GM12891 (cell line): ENCODE results near the gene GTF3C5.

Source experiments
- DNase-seq: peaks from one replicate; pipeline ENCODE4 v3.0.0; 2011; ENCODE audit warnings: low spot score; ENCODE audit not compliant: insufficient read length
- FAIRE-seq: peaks from 2 replicates; lab custom pipeline; 2011; peaks lifted over from hg19 to GRCh38; lab: Jason Lieb, UNC
- PAX5 ChIP-seq: IDR thresholded peaks from 2 replicates; pipeline ENCODE4 v1.6.1; 2011; ENCODE audit warnings: low read length, moderate library complexity, mild to moderate bottlenecking; ENCODE audit not compliant: insufficient read depth, severe bottlenecking
- POLR2A ChIP-seq: IDR thresholded peaks from 2 replicates; pipeline ENCODE4 v1.6.1; 2011; ENCODE audit warnings: low read depth, low read length, control low read depth
- POLR2AphosphoS5 ChIP-seq: IDR thresholded peaks from 2 replicates; pipeline ENCODE4 v1.6.1; 2011; ENCODE audit warnings: low read depth, low read length, control low read depth
- POU2F2 ChIP-seq: IDR thresholded peaks from 2 replicates; pipeline ENCODE4 v1.6.1; 2011; ENCODE audit warnings: low read depth, mild to moderate bottlenecking, control low read depth, low read length, moderate library complexity
- SPI1 ChIP-seq: IDR thresholded peaks from 2 replicates; pipeline ENCODE4 v1.6.1; 2011; ENCODE audit warnings: low read depth, low read length, control low read depth
- TAF1 ChIP-seq: IDR thresholded peaks from 2 replicates; pipeline ENCODE4 v1.6.1; 2011; ENCODE audit warnings: low read depth, low read length, control low read depth

GTF3C5 gene

DNA sequence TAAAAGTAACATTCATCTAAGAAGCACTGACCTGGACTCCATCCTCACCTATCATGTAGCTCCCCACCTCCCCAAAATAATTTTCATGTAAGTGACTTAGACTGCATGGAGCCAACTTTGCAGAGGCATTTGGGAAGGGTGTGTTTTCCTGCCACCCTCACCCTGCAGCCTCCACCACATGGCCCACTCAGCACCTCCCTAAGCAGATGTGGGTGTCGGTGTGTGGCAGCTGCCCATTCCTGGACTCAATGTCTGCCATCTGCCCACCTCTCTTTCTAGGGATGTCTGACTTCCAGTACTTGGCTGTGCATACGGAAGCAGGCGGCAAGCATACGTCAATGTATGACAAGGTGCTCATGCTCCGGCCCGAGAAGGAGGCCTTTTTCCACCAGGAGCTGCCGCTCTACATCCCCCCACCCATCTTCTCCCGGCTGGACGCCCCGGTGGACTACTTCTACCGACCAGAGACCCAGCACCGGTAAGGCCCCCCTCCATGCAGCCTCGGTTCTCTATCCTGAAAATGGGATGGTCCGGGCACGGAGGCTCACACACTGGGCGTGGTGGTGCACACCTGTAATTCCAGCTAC lies 12.7 kb downstream of the GTF3C5 start:
- FAIRE-seq (no peak), DNase-seq (no peak)
- TF ChIP-seq SPI1 = no peak
- TF ChIP-seq POLR2AphosphoS5 = no peak
- no peak for TF ChIP-seq POLR2A
- TF ChIP-seq POU2F2 = no peak
- TF ChIP-seq TAF1 = no peak
- no peak for TF ChIP-seq PAX5

DNA sequence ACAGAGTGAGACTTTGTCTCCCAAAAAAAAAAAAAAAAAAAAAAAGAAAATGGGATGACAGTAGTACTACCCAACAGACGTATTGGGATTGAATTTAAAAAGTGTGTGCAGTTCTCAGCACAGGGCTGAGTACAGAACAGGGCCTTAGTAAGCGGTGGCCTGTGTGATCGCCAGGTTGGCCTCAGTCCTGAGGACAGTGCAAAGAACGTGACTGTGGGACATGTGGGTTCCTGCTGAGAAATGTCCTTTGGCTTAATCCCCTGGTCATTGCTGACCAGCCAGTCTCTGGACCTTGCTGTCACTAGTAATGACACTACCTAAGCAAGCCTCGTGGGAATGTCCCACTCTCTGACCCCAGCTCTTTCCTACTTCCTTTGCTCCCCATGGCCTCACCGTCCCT lies 13.3 kb downstream of the GTF3C5 start:
- no peak for DNase-seq
- no peak for TF ChIP-seq POLR2A
- TF ChIP-seq TAF1 = no peak
- no peak for TF ChIP-seq SPI1
- no peak for TF ChIP-seq POLR2AphosphoS5
- TF ChIP-seq PAX5 = no peak
- TF ChIP-seq POU2F2 = no peak
- no peak for FAIRE-seq

DNA sequence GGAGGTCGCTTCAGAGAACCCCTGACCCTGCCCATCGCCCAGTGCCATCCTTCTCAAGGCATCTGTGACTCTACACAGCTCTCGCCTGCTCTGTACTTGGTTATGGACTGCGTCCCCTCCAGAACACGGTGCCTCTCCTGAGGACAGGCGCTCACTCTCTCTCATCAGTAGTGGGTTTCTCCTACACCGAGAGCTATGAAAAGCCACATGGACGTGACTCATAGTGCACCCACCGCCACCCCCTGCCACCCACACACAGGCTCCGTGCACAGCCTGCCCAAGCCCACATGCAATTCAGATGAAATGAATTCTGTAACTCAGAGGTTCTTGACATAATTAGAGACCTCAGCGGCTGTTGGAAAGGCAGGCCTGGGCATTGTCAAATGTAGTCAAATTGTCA lies 13.9 kb downstream of the GTF3C5 start:
- TF ChIP-seq TAF1 = no peak
- no peak for TF ChIP-seq POLR2AphosphoS5
- TF ChIP-seq SPI1 = no peak
- TF ChIP-seq POLR2A = no peak
- no peak for TF ChIP-seq PAX5
- TF ChIP-seq POU2F2 = no peak
- no peak for FAIRE-seq
- DNase-seq = no peak

DNA sequence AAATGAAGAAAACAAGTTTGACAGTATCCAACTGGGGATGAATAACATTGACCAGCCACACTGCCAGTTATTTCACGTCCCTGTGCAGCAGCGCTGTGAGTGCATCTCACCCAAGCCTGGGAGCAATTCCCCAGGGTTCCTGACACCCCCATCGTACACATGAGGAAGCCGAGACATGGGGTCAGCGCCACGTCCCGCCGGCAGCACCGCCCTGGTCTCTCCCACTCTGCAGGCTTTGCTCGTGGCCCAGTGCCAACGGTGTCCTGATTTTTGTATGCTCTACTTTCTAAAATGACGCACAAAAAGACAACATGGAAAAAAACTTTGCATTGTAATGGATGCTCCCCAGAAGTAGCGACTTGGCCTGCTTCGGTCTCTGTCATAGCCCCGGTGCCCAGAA lies 14.3 kb downstream of the GTF3C5 start:
- no peak for FAIRE-seq
- no peak for DNase-seq
- TF ChIP-seq TAF1 = no peak
- TF ChIP-seq POLR2A = no peak
- no peak for TF ChIP-seq POU2F2
- no peak for TF ChIP-seq PAX5
- no peak for TF ChIP-seq SPI1
- TF ChIP-seq POLR2AphosphoS5 = no peak

DNA sequence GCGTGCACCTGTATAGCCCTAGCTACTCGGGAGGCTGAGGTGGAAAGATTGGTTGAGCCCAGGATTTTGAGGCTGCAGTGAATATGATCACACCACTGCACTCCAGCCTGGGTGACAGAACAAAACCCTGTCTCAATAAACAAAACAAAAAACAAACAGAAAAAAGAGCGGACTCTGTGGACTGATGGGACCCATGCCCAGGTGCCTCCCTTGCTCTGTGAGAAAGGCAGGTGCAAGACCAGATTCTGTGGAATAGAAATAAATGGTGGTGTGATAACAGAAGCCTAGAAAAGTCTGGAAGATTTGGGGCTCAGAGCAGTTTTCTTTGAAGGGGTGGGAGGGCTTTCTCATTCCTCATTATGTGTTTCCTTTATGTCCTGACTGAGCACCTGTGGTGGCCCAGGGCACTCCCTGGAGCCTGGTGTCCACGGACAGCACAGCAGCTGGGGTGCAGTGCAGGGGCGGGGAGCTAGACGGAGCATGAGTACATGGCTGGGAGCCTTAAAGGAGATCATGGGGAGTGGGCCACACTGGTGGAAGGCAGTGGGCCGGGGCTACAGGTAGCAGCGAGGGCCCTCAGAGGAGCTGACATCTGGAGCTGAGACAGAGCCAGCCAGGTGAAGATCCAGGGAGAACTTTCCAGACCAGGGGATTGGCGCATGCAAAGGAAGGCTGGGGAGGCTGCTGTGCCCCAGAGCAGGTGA lies 15.6 kb downstream of the GTF3C5 start:
- DNase-seq = no peak
- no peak for TF ChIP-seq POU2F2
- no peak for TF ChIP-seq POLR2AphosphoS5
- TF ChIP-seq SPI1 = no peak
- TF ChIP-seq PAX5 = no peak
- TF ChIP-seq TAF1 = no peak
- no peak for TF ChIP-seq POLR2A
- FAIRE-seq = no peak

DNA sequence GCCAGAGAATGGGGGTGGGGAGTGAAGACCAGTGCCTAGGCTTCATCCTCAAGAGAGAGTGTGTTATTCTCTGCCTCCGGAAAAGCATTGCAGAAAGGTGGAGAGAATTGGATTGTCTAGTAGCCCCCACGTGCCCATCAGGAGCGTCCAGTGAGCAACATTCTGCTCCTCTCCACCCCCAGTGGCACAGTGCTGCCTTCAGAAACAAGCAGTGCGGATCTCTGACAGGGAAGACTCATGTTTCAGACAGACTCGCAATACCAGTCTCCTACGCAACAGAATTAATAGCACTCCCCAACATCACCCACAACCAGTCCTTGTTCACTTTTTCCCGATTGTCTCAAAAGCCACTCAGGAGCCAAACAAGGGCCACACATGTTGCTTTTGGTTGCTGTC lies 16.1 kb downstream of the GTF3C5 start:
- FAIRE-seq = no peak
- TF ChIP-seq POU2F2 (no peak), PAX5 (no peak), TAF1 (no peak), POLR2A (no peak), SPI1 (no peak), POLR2AphosphoS5 (no peak)
- DNase-seq = no peak

DNA sequence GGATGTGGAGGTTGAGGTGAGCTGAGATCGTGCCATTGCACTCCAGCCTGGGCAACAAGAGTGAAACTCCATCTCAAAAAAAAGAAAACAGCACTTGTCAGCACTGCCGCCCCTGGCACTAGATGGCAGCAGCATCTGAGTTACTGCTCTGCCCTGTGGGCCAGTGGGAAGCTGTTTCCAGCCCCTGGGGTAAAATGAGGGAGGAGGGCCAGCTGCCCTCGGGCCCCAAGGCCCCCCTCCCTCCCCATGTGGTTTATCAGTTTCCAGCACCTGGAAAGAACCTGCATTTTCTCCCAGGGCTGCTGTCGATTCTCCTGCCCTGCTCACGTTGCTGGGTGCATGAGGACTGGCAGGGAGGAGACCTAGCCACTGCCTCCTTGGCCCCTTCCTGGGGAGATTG lies 17.8 kb downstream of the GTF3C5 start:
- TF ChIP-seq POU2F2 = no peak
- TF ChIP-seq TAF1 = no peak
- TF ChIP-seq SPI1 = no peak
- no peak for TF ChIP-seq PAX5
- TF ChIP-seq POLR2A = no peak
- TF ChIP-seq POLR2AphosphoS5 = no peak
- FAIRE-seq = no peak
- DNase-seq = no peak

DNA sequence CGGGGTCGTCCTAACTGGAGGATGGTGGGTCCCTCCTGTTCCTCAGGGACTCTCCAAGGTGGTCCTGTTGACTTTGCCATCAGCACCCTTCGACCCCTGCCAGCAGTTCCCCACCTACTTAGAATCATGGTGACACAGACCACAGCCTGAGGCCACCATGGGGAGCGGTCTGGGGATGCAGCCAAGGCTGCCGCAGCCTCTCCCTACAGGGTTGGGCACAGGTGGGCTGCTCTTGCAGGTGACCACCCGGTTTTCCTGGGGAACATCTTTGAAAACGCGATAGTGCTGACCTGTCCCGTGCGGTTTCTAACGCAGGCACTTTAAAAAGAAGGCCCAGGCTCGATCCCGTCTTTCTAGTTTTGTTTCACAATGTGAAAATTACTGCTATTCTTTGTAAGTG lies 18.2 kb downstream of the GTF3C5 start:
- DNase-seq (no peak), FAIRE-seq (no peak)
- TF ChIP-seq POLR2AphosphoS5 (no peak), TAF1 (no peak), POU2F2 (no peak), SPI1 (no peak), PAX5 (no peak), POLR2A (no peak)

DNA sequence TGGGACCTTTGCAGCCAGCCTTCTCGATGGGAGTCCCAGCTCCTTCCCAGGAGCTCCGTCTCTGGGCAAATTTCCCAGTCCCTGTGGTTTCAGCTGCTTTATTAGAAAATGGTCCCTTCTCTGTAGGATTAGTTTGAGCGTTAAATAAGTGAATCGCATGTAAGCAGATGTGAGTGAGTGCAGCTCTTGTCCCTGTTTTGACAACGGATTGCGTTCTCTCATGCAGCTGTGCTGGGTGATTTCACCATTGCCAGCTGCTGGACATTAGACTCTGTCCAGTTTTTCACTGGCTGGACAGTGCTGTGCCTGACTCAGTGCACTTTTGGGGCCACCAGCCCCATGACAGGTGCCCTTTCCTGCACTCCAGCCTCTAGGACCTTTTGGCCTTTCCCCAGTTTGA lies 19.3 kb downstream of the GTF3C5 start:
- TF ChIP-seq TAF1 (no peak), POLR2AphosphoS5 (no peak), POLR2A (no peak), POU2F2 (no peak), PAX5 (no peak), SPI1 (no peak)
- no peak for DNase-seq
- no peak for FAIRE-seq

DNA sequence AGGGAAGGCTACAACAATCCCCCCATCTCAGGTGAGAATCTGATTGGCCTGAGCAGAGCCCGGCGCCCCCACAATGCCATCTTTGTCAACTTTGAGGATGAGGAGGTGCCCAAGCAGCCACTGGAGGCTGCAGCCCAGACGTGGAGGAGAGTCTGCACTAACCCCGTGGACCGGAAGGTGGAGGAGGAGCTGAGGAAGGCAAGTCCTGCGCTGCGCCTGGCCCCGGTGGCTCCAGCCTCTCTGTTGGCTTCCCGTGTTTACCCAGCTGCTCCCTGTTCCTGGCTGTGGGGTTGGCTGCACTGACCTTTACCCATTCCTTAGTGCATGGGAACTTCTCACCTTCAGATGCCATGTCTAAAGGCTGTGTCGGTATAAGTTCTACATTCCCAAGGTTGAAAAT lies 20.0 kb downstream of the GTF3C5 start:
- TF ChIP-seq POU2F2 = no peak
- TF ChIP-seq POLR2A = no peak
- no peak for TF ChIP-seq SPI1
- no peak for TF ChIP-seq TAF1
- no peak for TF ChIP-seq PAX5
- no peak for TF ChIP-seq POLR2AphosphoS5
- DNase-seq (no peak), FAIRE-seq (no peak)
